Stimulated activated CD4-positive, alpha-beta T cell treated with anti-CD3 and anti-CD28 coated beads, Interleukin-4, amount 100 ng/mL, for 4 hours (primary cell): ENCODE measurements around the gene DGKI.

Experiments used
- DNase-seq, 2 experiments: peaks; one replicate each; pipeline ENCODE4 v3.0.0-alpha.2; 2020

The DGKI gene

DNA sequence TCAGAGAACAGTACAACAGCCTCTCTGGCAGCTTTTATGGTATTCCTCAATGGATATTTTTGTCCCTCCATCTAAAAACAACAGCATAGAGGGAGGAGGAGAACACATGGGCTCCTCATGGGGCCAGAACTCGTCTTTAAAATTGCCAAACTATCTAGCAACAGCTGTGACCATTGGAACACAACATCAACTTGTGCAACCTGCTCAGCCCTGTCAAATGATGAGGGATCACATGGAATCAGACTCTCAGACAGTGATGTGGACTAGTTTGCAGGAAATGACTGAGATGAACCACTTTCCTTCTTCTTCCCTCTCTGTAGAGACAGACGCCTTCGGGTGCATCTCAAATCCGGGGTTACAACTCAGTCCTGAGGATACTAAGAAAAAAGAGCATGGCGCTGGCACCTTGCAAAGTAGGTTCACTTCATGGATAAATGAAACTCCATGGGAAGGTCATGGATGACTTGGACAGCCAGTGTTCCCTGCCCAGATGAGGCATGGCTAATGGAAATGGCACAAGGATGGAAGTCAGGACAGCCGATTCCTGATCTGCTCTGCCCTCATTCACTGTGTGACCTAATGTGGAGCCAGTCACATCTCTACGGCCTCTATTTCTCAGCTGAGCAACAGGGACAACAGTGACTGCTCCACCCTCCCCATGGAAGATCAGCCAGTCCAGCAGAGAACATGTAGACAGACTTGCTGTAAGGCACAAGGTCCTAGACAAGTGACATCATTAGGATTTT lies 24.6 kb upstream of the DGKI start:
- no peak for DNase-seq

DNA sequence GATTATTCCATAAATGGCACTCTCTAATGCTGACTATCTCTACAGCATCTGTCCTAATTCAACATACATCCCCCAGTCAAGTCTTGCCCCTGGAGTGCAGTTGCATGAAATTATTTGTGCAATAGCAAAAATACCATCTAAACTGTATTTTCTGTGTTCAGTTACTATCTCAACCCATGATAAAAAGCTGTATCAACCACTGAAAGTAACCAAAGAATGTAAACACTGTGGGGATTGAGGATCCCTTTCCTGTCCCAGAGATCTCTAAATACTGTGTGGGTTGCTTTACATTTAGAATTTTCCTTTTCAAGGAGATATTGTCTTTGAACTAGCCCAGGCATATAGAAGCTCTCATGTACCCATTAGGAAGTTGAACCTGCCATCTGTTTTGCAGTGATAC lies 23.9 kb upstream of the DGKI start:
- DNase-seq, result no peak

DNA sequence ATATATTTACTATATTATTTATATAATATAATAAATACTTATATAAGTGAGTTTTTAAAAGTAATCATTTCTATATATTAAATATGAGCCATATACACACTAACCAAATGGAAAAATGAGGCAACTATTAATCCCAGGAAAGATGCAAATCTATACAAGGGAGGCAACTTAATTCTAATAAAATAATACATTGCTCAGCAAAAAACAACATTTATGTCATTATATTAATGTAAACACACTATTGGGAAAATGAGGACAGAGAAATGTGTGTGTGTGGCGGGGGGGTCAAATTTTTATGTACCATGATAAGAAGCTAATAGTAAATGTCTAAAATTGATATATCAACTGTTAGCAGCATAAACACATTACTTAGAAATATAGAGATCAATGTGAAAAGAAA lies 23.3 kb upstream of the DGKI start:
- DNase-seq, result no peak

DNA sequence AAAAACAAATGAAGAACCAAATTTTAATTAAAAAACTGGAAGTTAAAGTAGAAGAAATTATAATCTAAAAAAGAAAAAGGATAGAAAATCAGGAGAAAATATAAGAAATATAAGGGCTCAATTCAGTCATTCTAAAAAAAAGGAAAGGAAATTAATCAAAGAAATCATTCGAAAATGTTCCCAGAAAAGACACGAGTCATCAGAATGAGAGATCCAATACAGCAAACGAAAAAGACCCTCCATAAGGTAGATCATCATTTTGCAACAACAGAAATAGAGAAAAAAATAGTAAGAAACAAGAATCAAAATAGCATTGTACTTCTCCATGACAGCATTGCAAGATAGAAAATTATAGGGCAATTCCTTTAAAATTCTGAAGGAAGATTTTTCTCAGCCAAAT lies 22.5 kb upstream of the DGKI start:
- DNase-seq, result no peak

DNA sequence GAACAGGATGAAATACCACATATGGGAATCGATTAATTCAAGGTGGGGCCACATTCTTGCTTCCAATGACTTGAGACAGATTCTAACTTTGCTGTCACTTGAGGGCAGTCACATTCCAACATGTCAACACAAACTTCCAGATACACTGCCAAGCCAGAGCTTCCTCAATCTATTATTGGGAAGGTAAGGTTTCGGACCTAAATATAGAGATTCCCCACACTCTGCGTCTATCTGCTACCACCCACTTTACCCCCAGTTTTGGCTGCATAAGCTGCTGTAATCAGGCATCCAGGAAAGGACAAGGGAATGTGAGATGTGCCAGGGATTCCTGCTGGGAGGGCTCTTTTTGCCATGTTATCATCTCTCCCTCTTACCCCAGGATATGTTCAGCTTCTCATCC lies 20.5 kb upstream of the DGKI start:
- DNase-seq, result no peak

DNA sequence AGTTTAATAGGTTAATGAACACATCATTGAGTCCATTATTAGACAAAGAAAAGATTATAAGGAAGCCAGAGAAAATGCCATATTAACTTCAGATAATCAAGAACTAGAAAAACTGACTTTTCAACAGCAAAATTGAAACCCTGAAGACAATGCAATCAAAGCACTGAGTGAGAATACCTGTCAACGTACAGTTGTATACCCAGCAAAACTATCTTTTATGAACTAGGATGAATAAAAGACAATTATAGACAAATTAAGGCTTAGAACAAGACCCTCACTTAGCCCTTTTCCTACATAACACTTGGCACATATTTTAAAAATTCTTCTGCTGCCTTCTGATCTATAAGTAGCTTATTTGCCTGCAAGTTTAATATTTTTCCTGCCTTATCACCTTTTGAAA lies 19.0 kb upstream of the DGKI start:
- DNase-seq, result no peak

DNA sequence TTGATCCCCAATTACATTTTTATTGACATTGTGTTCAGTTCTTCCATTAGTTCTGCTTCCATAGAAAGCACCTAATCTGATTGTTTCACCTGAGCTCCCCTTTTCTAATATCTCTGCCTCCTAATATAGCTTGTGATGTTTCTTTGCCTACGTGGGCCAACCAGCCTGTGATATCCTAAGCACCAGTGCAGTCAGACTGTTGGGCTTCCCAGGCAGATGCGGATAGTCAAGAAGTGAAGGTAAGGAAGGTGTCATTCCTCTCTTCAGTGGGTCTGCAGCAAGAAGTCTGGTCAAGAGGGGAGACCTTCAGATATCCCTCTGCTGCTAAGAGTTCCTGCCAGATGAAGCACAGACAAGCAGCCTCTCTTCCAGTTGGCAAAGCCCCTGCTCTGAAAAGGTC lies 16.2 kb upstream of the DGKI start:
- DNase-seq, result no peak

DNA sequence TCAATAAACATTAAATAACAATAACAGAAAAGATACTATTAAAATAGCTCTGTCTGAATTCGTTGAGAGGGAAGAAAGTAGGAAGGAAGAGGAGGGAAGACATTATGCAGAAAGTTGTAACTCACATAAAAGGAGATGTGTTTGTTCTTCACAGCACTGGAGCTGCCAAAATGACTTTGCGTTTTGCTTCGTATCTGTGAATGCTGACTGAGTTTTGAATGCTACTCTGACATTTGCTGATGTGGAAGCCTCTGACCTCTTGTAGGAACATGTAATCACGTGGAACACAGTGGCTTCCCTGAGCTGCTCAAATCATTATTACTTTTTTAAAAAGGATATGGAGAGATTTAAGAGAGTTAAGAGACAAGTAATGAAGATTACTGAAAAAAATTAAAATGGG lies 15.6 kb upstream of the DGKI start:
- DNase-seq, result no peak

DNA sequence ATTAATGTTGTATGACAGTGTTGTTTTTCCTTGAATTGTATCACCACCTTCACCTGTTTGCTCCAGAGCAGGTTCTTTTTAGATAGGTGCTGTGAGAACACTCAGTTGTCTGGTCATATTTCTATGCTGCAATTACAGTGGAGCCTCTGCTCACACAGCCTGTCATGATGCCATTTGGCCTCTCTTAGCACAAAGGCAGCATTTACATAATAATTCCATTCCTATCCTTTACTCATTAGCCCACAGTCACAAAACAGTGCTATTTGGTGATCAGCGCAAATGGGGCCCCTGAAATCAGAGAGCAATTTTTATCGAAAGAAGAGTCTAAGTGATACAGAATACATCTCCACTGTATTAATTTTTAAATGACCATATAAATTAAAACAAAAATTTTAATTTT lies 13.8 kb upstream of the DGKI start:
- no peak for DNase-seq

DNA sequence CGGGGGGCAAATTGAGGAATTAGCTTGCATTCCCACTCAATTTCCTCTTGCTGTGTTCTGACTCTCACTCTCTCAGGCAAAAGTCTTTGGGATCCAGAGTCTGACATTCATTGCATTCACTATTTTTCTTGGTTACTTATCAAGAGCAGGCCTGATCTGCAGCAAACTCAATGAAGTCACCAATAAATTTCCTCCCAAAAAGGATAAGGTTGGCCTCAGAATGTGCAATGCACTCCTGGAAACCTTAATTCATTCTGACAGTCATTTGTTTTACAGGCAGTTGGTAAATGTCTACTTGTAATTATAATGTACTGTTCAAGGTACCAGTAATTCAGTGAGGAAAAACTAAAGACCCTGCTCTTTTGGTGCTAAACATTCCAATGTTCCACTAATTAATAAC lies 6.3 kb upstream of the DGKI start:
- no peak for DNase-seq

DNA sequence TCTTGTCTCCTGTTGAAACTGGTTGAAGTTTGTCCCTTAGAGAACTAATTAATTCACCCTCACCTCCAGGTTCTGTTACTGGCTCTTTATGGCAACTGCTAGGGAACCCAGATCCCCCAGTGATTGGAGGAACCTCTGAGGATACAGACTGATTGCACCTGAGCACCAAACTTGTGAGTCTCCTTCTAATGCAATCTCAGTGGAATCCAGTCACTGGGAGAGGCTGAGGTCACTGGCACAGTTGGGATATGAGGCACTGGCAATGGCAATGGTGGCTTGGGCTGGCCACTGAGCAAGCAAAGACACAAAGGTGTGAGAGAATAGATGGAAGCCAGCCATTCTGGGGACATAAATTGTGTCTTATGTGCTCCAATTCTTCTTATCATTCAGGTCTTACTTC lies 5.3 kb upstream of the DGKI start:
- no peak for DNase-seq

DNA sequence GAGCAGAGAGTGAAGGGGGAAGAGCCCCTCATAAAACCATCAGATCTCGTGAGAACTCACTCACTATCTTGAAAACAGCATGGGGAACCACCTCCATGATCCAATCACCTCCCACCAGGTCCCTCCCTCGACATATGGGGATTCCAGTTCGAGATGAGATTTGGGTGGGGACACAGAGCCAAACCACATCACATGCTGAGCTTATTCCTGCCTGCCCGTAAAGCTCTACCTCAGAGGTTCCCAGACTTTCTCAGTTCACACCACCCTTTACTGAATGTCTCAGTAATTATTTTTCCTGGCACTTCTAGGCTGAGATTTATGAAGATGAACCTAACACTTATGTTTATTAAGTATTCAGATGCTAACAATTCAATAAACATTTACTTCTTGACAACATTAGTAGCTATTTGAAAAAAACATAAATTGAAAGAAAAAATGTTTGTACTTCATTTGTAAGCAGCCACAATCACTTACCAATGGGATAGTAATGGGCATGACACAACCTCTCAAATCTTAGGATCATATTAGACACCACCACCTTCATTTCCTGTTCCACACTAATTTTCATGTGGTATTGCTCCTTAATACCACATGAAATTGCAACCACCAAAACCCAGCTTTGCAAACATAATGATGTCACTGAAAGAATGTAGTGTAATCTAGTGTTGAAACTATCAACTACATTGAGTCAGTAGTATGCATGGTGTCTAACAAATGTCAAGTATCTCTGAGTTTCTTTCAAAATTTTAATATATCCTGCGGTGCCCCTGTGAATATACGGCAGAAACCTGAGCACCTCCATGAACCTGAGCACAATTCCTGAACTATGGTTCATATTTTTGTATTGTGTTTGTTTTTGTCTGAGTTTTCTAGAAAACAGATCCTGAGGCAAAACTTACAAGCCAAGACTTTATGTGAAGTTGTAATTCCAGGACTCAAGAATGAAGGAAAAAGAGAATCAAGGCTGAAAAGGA lies 4.5 kb upstream of the DGKI start:
- no peak for DNase-seq

DNA sequence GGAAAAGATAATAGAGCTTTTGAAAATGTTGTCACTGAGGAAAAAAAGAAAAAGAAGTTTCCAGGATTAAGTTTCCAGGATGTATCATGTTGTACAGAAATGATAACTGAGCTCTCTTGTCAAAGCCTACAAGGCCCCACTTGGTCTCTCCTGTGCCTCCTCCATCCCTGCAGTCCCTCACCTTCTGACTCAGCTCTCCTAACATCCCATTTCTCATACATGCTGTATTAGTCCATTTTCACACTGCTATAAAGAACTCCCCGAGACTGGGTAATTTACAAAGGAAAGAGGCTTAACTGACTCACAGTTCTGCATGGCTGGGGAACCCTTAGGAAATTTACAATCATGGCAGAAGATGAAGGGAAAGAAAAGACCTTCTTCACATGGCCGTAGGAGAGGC lies 3.8 kb upstream of the DGKI start:
- DNase-seq, result no peak

DNA sequence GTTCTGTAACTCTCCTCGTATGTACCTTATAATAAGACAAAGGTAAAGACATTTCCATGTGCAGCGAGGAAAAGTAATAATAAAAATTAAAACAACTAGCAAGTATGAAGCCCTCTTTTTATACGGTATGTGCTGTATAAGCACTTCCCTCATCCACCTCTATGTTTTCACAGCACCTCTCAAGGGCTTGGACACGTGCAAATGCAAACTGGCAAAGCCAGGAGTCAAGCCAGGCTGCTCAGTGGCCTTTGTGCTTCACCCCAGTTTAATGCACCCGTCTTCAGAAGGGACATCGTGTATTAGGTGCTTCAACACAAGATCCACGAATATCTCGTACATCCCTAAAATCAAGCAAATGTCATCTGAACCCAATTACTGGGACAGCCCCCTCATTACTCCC lies 1.3 kb upstream of the DGKI start:
- DNase-seq, result no peak

DNA sequence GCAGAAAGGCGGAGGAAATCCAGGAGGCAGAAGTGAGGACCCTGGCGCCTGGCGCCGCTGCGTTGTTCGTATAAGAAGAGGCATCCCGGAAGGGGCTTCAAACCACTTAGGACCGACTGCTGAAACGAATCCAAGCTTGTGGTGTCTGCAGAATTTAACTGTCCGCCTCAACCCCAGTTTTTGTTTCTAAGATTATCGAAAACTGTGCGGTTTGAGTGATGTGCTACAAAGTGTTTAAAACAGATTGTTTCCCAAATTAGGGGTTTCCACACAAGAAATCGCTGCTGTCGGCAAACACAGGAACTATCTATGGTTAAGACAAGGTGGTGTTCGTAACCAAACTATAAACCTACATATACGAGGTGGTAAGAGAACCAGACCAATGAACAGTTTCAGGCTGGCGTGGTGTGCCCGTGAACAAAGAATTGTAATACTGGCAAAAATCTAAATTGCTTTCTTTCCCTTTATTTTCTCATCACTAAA lies 835 bp upstream of the DGKI start:
- DNase-seq, result no peak

DNA sequence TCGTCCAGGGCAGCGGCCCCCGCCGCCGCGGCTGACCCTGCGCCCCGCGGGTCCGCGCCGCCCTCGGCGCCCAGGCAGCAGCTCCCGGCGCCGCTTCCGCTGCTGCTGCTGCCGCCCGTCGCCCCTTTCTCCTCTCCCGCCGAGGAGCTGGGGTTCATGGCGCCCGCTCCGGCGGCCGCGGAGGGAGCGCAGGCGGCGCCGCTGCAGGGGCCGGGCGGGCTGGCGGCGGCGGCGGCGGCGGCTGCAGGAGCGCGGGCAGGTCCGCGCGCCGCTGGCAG lies 286 bp downstream of the DGKI start:
- no peak for DNase-seq

DNA sequence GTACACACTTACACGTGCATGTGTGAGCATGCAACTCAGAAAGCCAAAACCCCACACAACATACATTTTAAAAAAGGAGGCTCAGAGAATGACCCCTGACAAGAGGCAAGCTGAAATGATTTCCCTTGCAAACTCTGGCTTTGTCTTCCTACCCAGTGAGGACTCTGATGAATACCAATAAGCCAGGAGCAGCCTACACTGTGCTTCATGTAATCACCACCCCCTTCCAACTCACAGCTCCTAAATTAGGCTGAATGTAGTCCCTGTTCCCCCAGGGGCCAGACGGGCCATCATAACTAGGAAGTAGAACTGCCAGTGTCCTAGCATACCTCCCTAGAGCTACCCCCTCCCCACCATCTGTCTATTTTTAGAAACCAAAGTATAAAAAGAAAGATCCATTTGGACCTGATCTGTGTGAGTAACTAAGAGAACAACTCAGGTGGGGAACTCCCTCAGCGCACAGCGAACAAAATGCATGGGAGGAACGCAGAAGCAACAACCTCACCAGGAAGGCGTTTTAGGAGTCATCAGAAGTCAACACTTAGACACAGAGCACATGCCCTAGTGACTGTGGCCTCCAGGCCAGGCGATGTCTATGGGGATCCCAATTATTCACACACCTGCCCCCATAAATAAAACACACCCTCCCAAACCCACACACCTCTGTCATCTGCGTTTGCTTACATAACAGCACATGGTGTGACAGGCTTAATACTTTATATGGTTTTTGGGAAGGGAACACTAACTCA lies 1.9 kb downstream of the DGKI start:
- no peak for DNase-seq

DNA sequence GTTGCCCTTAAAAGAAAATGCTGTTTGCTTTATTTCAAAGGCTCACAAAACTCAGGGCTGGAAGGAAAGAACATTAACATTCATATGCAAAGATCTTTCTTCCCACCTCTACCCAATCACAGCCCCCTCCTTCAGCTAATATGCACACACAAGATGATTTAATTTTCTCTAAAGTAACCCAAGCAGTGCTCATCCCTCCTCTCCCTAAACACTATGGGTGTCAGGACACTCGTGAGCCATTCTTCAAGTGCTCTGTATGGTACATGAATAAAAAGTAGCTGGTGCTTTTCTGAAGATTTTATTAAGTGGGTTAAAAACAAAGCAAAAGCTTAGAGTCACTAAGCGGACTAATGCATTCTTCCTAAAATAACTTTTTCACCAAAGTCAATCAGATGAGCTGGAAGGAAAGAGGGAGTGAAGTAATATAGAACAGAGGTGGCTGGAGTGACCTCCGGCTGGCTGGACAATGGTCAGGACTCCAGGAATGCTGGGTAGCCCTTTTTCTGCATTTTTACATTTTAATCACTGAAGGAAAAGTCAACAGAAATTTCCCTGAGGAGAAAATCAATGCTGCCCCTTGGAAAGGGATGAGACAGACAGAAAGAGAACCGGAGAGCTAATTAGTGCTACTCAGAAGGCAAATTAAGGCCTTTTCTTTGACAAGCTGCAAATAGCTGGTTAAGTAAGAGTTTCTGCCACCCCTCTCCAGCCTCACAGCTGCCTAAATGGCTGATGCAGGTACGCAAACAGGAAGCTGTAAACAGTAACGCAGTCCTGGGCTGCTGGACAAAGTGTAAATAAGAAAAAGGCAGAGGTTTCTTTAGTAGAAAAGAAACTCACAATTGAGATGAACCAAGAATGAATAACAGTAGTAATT lies 6.6 kb downstream of the DGKI start:
- no peak for DNase-seq

DNA sequence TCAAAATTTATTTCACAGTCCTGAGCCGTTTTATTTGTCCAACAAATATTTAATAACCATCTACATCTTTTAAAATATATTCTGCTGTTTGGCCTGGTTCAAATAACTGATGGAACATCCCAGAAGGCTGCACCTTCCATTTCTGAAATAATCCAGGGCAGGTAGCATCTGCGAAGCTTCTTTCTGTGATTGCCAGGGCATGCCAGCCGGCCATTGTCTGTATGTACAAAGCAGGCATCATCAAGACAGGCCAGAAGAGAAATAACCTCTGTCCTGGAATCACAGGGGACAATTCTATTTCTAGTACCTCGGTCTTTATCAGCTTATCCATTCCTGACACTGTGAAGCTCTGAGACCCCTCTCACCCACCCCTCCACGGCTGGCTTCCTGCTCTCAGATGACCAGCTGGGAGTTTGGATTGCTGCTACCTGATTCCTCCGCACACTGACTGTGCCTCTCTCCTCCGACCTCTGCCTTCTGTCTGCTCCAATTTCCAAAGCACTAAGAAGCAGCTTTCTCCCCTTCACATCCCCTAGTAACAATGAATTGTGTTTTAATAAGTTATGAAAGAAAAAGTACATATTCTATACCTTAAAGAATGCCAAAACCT lies 8.0 kb downstream of the DGKI start:
- no peak for DNase-seq

DNA sequence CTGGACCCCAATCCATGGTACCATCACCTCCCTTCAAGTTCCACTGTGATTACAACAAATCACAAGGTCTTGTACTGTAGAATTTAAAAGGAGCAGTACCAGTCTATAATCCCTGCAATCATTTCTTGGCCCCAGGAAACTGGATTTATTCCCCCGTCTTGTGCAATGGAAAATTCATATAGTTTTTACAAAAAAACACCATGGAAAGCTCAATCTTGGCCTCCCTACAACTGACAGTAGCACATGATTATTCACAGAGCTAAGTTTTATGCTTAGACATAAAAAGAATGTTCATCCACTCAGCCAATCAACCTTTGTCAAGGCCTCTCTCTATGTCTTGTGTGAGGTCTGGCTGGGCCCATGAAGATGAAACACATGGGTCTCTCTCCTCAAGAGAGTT lies 10.2 kb downstream of the DGKI start:
- no peak for DNase-seq

DNA sequence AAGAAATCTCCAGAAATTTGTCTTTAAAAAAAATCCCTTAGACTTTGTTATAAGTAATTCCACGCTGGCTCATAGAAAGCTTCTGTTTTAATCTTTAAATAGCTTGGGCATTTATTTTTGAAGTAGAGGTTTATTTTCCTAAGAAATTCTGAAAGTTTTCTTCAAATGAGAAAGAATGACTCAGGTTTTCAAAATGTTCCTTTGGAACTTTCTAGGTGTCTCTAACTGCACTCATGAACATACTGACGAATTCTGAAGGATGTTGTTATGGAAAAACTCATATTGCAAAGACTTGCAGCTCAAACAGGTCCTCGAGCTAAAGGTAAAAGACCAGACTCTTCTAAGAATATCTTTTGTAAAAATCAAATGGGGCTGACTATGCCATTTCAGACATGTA lies 10.7 kb downstream of the DGKI start:
- no peak for DNase-seq

DNA sequence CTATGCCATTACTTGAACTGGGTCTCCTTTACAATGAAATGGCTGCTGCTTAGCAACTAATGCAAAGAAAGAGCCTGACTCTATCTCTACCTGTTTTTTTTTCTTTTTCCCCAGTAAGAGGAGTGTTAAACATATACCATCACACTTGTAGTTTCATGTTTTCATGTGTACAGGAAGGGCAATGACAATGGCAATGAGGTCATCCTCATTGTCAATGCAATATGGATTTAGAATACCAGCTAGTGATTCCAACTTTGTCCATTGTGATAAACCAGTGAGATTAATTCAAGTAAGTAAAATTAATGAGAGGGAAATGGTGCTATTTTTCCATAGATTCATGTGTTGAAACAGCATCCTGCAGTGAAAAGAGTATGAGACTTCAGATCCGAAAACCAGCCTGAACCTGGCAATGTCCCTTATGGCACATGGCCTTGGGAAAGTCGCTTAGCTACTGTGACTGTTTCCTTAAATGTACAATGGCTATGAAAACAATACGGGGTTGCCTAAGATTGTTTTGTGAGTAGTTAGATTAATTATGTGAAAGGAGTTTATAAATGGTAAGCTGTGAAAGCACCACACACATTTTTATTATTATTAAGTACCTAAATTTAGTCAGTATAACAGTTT lies 11.2 kb downstream of the DGKI start:
- no peak for DNase-seq
